ENCODE data around the gene GRID1.
"Not testable (repeated sequence)": the region's sequence is repeated elsewhere in the genome, so short reads cannot be mapped to it uniquely, and the experiment has no call there.

GRID1 gene

DNA sequence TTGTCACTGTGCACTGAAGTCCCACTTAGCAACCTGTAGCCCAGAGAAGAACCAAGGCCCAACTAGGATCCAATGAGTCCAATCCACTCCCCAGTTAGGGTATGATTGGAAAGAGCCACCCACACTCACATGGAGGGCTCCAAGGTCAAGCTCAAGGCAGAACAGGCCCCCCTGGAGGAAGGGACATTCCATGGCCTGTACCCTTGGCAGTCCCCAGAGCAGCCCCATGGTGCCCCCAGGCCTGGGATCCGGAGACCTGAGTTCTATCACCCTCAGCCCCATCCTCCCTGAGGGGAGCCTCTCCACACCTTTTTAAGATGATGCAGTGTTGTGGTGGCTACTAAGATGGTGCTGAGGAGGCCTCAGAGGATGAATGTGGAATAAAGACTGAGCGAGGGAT, 231.4 kb downstream of the GRID1 start:
- DNase-seq (ENCODE audit: low read depth): no peak

DNA sequence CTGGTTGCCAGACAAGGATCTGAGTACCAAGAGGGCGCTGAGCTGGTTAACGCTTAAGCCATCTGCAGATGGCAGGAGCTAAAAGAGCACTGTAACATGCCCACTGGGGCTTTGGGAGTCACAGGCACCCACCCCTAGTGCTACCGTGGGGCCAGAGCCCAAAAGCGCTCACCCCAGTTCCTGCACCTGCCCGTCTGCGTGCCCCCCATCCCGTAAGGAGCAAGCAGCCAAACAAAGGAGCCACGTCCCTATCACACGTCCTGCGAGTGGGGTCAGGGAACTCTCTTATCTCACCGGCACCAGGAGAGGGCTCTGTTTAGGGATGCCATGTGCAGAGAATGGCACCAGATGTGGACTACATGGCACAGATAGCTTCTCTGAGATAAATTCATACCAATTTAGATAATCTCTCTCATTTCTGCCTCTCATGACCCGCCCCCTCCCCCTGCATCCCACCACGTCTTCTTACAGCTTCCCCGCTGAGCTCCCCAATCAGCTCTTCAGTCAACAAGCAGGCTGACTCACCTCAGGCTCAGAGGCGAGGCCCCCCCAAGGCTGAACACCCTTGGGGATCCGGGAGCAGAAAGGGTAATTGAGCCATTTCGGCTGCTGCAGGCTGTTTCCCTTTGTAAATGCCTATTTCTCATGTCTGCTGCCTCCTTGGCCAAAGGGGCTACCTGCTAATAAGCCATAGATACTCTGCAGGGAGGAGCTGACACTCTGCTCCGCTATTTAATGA, 235.7 kb downstream of the GRID1 start:
- DNase-seq (ENCODE audit: low read depth): no peak

DNA sequence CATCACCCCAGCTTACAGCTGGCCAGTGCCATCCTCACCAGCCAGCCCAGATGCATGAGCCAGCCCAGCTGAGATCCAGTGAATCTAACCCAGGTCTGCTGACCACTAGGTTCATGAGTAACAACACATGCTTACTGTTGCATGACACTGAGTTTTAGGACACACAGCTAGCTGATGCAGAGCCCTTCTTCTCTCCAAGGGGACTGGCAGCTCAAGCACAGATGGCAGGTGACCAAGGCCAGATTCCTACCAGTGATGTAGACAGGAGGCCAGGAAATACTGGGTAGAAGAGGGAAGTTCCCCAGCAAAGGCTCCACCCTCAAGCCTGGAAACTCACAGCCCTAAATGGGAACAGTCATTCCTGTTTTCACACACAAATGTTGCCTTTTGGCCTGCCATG, 236.6 kb downstream of the GRID1 start:
- DNase-seq (ENCODE audit: low read depth): no peak

DNA sequence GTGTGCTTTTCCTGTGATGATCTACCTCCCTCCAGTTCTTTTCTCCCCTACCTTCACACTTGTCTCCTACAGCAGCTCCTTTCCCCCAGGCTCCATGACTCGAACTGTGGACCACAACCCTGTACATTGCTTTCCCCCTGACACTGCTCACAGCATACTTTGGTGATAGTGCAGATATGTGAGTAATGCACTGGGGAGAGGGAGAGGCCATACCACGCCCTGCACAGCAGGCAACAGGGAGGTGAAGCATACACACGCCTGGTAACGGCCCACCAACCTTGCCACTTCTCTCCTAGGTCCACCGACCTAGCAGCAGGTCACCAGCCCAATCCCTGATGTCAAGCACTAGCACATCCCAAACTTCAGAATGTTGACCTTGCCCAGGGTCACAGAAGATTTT, 238.2 kb downstream of the GRID1 start:
- DNase-seq (ENCODE audit: low read depth): no peak

DNA sequence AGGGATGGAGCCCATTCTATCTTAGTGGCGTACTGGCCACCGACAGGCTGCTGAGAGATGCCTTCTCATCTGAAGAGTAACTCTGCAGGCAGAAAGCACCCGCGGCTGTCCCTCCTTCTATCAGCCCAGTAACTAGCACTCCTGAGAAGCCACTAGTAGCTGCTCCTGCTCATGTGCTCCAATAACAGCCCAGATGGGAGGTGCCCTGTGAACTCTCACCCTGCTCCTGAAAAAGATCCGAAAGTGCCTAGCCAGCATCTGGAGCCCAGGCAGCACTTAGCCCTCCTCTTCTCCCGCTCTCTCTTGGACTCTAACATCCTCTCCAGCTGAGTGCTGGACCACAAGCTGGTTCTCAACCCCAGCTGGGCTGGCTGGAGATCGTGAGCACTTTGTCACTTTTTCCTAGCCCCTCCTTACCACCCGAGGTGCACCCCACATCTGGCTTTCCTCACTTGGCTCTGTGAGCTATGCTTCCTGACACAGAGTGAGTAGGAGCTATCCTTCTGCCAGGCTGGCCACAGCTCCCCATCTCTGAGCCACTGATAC, 239.2 kb downstream of the GRID1 start:
- DNase-seq (ENCODE audit: low read depth): no peak

DNA sequence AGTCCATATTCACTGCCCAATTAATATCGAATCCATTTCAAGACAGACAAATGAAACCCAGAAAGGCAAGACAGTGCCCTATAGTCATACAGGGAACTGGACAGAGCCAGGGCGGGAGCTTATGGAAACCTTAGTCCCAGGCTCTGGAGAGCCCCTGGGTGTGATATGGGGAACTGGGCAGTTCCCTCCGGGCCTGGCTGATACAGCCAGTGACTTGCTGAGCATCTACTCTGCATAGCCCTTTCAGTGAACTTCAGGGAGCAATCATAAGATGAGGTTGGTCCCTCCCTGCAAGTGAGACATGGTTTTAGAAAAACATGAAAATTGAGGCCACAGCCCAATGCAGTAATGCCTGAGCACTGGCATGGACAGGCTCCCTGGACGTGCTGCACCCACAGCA, 241.9 kb downstream of the GRID1 start:
- no peak for DNase-seq (ENCODE audit: low read depth)

DNA sequence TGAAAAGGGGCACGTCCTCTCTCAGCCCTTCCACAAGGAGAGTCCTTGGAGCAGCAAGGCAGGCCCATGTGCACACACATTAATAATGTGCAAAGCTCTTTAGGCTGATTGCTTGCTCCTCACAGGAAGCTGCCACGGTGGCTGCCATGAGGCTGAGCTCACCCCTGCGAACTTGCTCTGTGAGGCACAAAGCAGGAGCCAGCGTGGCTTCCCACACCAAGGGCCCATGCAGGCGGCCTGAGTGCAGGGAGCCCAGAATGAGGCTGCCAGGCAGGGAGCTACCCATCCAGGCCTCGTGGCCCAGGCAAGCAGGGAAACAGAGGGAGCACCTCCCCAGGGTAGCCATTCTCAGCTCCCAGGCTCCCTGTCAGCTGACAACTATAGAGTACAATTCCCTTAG, 242.9 kb downstream of the GRID1 start:
- no peak for DNase-seq (ENCODE audit: low read depth)

DNA sequence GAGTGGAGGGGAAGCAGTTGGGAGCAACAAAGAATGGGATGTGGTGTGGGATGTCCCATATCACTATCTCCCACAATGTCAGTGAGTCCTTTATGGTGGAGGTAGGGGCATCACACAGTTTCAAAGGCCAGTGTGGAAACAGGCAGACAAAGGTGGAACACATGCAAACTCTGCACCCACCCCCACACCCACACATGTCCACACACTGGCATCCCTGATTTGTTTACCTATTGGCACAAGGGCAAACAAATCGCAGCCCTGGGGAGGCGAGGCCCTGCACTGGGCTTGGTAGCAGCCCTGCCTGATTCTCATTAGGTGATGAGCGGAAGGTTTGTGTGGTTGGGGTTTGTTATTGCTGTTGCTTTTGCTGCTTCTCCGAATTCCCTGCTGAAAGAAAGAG, 243.3 kb downstream of the GRID1 start:
- no peak for DNase-seq (ENCODE audit: low read depth)

DNA sequence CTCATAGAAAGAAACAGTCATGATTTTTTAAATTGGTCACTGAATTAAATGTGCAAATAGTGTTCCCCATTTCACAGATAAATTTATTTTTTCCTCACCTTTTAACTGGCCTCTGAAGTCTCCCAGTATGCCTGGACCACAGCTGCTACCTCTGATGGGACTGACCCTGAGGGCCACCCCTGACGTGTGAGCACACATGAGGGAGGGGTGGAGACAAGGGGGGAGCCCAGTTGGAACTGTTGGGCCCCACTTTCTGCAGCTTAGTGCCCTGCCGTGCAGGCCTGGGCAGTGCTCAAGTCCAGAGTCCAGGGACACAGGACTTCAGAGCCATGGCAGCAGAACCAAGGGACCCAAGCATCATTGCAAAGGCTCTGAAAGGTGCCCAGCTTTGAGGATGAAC, 243.9 kb downstream of the GRID1 start:
- no peak for DNase-seq (ENCODE audit: low read depth)

DNA sequence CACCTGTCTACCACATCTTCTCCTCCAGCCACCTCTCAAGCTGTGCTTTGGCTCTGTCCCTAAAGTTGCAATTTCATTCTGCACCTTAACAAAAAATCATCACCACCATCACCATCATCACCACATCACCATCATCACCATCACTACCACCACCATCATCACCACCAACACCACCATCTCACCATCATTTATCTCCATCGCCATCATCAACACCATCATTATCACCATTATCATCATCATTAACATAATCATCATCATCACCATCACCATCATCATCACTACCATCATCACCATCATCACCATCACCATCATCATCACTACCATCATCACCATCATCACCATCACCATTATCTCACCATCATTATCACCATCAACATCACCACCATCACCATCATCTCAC, 245.4 kb downstream of the GRID1 start:
- no peak for DNase-seq (ENCODE audit: low read depth)

DNA sequence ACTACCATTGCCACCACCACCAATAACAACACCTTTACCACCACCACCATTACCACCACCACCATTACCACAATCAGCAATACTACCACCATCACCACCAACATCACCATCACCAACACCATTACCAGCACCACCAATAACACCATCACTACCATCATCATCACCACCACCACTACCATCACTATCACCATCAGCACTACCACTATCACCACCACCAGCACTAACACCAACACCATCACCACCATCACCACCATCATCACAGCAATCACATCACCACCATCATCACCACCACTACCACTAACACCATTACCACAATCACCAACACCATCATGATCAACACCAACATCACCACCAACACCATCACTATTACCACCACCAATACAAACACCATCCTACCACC, 249.5 kb downstream of the GRID1 start:
- DNase-seq (ENCODE audit: low read depth): no peak

DNA sequence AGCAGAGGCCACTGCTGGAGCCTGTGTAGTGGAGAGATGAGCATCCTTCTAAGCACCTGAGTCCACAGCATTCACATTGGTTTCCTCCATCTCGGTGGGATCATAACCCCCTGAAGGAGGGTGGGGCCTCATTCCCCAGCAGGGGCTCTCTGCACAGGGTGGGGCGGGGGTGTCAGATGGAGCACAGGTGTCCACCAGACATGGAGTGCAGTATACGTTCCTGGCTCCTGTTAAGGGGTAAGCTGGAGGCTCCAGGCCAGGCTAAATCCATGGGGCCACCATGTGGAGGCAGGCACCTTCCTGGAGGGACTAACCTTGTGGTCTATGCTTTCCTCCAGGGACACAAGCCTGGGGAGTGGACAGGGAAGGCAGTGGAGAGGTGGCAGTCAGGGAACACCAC, 252.6 kb downstream of the GRID1 start:
- no peak for DNase-seq (ENCODE audit: low read depth)

DNA sequence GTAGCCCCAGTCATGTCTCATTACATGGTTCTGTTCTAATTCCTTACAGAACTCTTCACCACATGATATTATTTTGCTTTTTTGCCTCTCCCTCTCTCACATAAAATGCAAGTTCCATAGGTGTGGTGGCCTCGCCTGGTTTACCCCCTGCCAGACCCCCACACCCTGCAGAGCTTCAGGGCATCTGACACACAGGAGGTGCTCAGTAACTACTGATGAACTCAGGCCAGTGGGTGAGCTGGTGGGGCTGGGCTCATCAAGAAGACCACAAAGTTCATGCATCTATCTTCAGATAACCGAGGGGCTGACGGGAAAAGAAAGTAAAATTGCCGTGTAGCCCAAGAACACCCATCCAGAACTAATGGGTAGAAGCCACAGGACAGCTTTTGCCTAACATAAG, 253.1 kb downstream of the GRID1 start:
- no peak for DNase-seq (ENCODE audit: low read depth)

DNA sequence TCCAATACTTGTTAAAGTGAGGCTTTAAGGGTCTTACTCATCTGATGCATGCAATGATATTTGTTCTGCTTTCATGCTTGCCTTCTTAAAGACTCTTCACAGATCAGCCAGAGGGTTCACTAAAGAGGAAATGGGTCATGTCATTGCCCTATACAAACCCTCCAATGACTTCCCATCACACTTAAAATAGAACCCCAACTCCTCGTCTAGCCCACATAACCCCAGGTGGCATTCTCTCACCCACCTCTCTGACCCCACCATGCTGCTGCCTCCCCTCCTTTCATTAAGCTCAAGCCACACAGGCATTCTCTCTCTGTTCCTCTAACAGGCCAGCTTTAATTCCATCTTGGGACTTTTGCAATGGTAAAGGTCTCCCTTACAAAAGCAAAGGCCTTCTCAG, 253.6 kb downstream of the GRID1 start:
- no peak for DNase-seq (ENCODE audit: low read depth)

DNA sequence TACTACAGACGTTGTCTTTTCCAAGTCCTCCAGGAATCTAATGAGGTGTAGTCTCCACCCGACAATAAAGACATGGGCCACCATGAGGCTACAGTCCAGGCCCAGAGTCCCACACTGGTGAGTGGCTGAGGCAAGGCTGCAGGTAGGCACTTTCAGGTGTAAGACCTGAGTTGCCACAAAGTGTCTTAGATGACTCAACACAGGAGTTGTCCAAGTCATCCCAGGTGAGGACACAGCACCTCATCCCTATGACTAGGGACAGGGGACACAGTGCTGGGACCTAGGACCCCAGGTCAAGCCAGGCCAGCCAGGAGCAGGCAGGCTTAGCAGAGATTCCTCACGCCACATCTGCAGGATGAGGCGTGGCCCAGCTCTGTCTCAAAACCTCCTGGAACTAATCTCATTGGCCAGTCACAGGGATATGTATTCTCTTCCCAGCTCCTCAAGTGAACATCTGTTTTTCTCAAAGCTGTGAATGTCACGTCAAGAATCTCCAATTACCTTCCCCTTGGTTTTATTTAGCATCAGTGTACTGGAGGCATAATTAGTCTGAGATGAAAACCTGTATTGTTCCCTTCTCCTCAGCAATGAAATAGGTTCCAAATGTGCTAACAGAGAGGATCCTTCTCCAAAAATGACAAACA, 254.6 kb downstream of the GRID1 start:
- no peak for DNase-seq (ENCODE audit: low read depth)

DNA sequence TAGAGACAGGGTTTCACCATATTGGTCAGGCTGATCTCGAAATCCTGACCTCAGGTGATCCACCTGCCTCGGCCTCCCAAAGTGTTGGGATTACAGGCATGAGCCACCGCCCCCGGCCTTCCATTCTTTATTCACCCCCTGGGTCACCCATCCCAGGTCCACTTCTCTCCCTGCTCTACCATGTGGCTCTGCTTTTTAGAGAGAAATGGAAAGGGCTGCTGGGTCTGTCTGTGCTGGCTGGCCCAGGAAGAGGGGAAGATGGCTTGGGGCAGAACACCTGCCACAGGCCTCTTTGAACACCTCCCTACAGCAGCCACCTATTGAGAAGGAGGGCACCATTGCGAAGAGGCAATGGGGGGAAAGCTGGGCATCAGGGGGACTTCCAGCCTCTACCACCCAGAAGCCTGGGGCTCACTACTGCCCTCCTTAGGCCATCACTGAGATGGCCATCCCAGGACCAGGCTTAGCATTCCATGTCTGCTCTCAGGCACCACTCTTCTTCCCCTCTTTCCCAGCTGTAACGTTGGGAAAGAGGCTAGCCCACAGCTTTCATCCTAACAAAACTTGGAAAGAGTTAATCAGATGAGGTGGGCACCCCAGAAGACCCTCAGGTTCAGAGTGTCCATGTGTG, 256.3 kb downstream of the GRID1 start:
- no peak for DNase-seq (ENCODE audit: low read depth)

DNA sequence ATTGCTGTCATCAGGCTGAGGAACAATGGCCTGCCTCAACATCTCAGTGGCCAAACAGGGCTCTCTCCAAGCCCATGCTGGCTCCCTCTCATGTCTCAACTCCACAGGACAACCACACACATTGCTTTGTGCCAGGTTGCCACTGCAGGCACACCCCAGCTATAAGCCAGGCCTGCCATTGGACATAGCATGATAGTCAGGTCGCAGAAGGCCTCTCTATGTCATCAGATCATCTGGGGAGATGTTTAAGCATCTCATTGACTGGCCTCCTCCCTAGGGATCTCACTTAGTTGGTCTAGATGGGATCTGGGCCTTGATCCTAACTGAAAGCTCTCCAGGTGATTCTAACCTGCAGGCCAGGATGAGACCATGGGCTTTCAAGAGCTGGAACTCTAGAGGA, 257.2 kb downstream of the GRID1 start:
- DNase-seq (ENCODE audit: low read depth): no peak

DNA sequence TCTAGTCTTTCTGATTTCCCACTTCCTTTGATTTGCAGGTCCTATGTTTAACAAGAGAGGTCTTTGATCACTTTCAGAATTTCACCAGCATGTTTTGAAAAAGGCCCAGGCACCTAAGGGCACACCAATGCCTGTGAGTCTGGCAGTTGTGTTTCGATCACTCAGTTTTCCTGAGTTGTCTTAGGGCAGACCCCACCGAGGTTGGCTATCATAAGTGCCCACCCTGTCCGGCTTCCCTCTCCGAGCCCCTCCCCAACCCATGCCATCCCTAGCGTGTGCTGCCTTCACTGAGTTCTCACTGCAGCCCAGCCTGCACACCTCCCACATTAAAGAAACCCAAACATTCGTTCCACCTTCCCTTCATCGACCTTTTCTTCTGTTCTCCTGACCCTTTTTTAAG, 257.9 kb downstream of the GRID1 start:
- no peak for DNase-seq (ENCODE audit: low read depth)

DNA sequence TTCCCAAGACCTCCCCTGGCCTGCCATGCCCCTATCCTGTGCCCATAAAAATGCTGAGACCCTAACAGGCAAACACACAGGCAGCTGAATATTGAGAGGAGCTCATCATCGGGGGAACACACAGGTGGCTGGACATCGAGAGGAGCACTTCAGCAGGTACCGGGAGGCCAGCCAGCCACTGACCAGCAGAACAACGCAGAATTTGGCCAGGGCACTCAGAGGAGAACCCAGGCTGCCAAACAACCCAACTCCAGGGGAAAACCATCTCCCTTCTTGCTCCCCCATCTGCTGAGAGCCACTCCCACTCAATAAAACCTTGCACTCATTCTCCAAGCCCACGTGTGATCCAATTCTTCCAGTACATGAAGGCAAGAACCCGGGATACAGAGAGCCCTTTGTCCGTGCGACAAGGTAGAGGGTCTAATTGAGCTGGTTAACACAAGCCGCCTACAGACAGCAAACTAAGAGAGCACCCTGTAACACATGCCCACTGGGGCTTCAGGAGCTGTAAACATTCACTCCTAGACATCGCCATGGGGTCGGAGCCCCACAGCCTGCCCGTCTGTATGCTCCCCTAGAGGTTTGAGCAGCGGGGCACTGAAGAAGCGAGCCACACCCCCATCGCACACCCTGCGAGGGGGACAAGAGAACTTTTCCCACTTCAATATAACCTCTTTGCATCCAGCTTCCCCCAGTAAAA, 258.8 kb downstream of the GRID1 start:
- DNase-seq (ENCODE audit: low read depth): not testable (repeated sequence)

DNA sequence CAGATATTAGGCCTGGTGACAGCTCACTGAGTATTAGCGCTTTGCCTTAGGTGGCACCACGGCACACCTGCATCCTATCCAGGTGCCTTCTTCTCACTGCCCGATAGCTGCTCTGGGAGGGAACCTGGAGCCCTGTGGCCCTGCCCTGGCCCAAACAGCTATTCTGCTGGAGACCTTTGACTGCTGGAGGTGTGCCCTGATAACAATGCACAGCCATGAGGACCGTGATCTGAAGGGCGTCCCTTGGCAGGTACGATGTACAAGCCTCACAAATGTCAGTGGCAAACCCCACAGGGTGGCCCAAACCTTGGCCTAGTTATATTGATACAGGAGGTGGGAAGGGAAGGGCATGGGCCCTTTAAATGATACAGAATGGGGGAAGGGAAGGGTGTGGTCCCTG, 259.5 kb downstream of the GRID1 start:
- DNase-seq (ENCODE audit: low read depth): no peak

DNA sequence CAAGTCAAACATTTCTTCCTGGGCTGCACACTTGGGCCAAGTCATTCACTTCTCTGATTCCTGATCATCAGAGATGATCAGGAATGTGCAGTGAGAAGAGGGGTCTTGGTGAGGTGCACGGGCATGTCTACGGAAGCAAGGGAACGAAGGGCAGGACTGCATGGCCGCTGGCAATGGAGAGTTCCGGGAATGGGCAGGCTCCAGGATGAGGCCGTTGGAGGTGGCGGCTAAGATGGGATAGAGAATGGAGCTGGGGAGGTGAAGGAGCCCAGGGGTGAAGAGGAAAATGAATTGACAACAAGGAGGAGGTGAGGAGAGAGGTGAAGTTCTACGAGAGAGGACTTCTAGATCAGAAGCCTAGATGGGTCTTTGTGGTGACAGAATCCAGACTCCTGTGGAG, 260.0 kb downstream of the GRID1 start:
- no peak for DNase-seq (ENCODE audit: low read depth)

DNA sequence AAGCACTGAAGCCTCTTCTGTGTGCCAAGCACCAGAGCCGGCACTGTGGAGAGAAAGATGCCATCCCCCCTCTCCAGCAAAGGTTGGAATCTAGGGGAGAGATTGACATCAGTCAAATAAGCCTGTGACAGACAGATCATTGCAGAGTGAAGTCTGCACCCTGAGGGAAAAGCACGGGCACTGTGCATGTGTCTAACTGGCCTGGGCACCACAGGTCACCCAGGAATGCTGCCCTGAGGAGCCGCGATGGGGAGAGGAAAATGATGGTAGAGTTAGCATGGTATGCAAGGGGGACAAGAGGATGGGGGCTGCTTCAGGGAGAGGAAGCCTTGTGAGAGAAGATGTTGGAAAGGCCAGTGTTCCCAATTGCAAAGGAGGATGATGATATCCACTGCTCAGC, 261.0 kb downstream of the GRID1 start:
- DNase-seq (ENCODE audit: low read depth): no peak

DNA sequence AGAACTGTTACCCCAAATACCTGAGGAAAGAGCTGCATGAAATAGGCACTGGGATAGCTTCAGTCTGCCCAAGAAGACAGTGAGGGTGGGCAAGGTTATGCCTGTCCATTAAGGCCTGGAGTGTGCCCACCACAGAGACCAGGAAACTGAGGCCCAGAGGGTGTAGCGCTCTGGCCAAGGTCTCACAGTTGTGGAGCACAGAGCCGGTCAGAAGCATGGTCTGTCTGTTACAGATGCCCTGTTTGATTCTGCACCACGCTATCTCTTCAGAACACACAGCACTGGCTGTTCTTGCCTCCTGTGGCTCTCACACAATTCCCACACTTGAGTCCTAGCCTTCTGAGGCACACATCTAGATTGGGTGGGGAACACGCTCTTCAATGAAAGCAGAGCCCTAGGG, 261.4 kb downstream of the GRID1 start:
- no peak for DNase-seq (ENCODE audit: low read depth)
